ENCODE measurements around the gene UBASH3A.

UBASH3A gene

GRCh38 chr21:42481169-42481568 lies 77.5 kb downstream of the UBASH3A start:
- POLR2A ChIA-PET = no interaction called here
- no peaks in the 10 kb centered on the region for H3K9me3 ChIP-seq (ENCODE audit: control extremely low read depth in 1 of 5, control insufficient read depth in 4 of 5, insufficient read depth in 2 of 5, low read depth in 1 of 5, low read length in 4 of 5)
- 100% methylated on average over 3 of the region's 4 CpGs for WGBS (ENCODE audit: insufficient coverage)
- H3K27me3 ChIP-seq (replicated peaks in 2 of 5; ENCODE audit: control insufficient read depth in 4 of 5, insufficient read depth in 5 of 5, low read length in 4 of 5) = no peaks in the 10 kb centered on the region
- no peaks in the 10 kb centered on the region for H3K36me3 ChIP-seq (ENCODE audit: control insufficient read depth in 4 of 4, insufficient read depth in 4 of 4, low read length in 3 of 4)
- CTCF ChIA-PET = interaction anchor here (1.7 to 2.0 kb wide), 2 partner anchors 13 to 57 kb away, joined by 3 to 9 read pairs; no protein-coding TSS in a partner anchor
- no peak for DNase-seq
- H3K27ac ChIP-seq (ENCODE audit: insufficient read depth in 1 of 2, low read depth in 1 of 2, low read length in 2 of 2, poor library complexity in 1 of 2, severe bottlenecking in 2 of 2) = no peak overlapping the region
- H3K4me1 ChIP-seq (ENCODE audit: control extremely low read depth in 1 of 4, control insufficient read depth in 4 of 4, insufficient read depth in 4 of 4, low read length in 3 of 4) = peaks cover 13 to 28% (median 16%) of the 10 kb centered on the region in 4 experiments
- H3K4me3 ChIP-seq (ENCODE audit: control insufficient read depth in 1 of 7, extremely low read depth in 1 of 7, insufficient read depth in 4 of 7, low read depth in 2 of 7, low read length in 6 of 7) = no peak overlapping the region

GRCh38 chr21:42484966-42485365 lies 81.3 kb downstream of the UBASH3A start:
- H3K27me3 ChIP-seq (replicated peaks in 2 of 5; ENCODE audit: control insufficient read depth in 4 of 5, insufficient read depth in 5 of 5, low read length in 4 of 5) = no peaks in the 10 kb centered on the region
- H3K9me3 ChIP-seq (ENCODE audit: control extremely low read depth in 1 of 5, control insufficient read depth in 4 of 5, insufficient read depth in 2 of 5, low read depth in 1 of 5, low read length in 4 of 5) = no peaks in the 10 kb centered on the region
- no peaks in the 10 kb centered on the region for H3K36me3 ChIP-seq (ENCODE audit: control insufficient read depth in 4 of 4, insufficient read depth in 4 of 4, low read length in 3 of 4)
- CTCF ChIA-PET = interaction anchor here (0.8 to 2.1 kb wide), 9 partner anchors 11 to 148 kb away, joined by 3 to 13 read pairs (median 3); partner anchors contain the start of genes RSPH1 and SLC37A1
- no peak overlapping the region for H3K4me3 ChIP-seq (ENCODE audit: control insufficient read depth in 1 of 7, extremely low read depth in 1 of 7, insufficient read depth in 4 of 7, low read depth in 2 of 7, low read length in 6 of 7)
- WGBS (ENCODE audit: insufficient coverage) = 75% methylated on average over 6 of the region's 7 CpGs
- H3K4me1 ChIP-seq (ENCODE audit: control extremely low read depth in 1 of 4, control insufficient read depth in 4 of 4, insufficient read depth in 4 of 4, low read length in 3 of 4) = peaks cover 14 to 51% (median 26%) of the 10 kb centered on the region in 4 experiments
- POLR2A ChIA-PET = no interaction called here
- no peak for DNase-seq
- H3K27ac ChIP-seq (ENCODE audit: insufficient read depth in 1 of 2, low read depth in 1 of 2, low read length in 2 of 2, poor library complexity in 1 of 2, severe bottlenecking in 2 of 2) = no peak overlapping the region

GRCh38 chr21:42486072-42486471 lies 82.4 kb downstream of the UBASH3A start:
- 82% methylated on average over 1 of the region's 6 CpGs for WGBS (ENCODE audit: insufficient coverage)
- no peaks in the 10 kb centered on the region for H3K36me3 ChIP-seq (ENCODE audit: control insufficient read depth in 4 of 4, insufficient read depth in 4 of 4, low read length in 3 of 4)
- no peaks in the 10 kb centered on the region for H3K27me3 ChIP-seq (replicated peaks in 2 of 5; ENCODE audit: control insufficient read depth in 4 of 5, insufficient read depth in 5 of 5, low read length in 4 of 5)
- H3K27ac ChIP-seq (ENCODE audit: insufficient read depth in 1 of 2, low read depth in 1 of 2, low read length in 2 of 2, poor library complexity in 1 of 2, severe bottlenecking in 2 of 2) = peak overlapping the region; percentile 56 to 64
- no peaks in the 10 kb centered on the region for H3K9me3 ChIP-seq (ENCODE audit: control extremely low read depth in 1 of 5, control insufficient read depth in 4 of 5, insufficient read depth in 2 of 5, low read depth in 1 of 5, low read length in 4 of 5)
- H3K4me1 ChIP-seq (ENCODE audit: control extremely low read depth in 1 of 4, control insufficient read depth in 4 of 4, insufficient read depth in 4 of 4, low read length in 3 of 4) = peaks cover 14 to 62% (median 35%) of the 10 kb centered on the region in 4 experiments
- H3K4me3 ChIP-seq (ENCODE audit: control insufficient read depth in 1 of 7, extremely low read depth in 1 of 7, insufficient read depth in 4 of 7, low read depth in 2 of 7, low read length in 6 of 7) = peak overlapping the region in 2 of 7 experiments; percentile 6 to 24
- POLR2A ChIA-PET = interaction anchor here (0.6 kb wide), 1 partner anchor 590 kb away, joined by 3 read pairs; no protein-coding TSS in a partner anchor
- CTCF ChIA-PET = interaction anchor here (1.0 to 2.1 kb wide), 8 partner anchors 8 to 31 kb away, joined by 3 to 13 read pairs (median 4); partner anchors contain the start of genes RSPH1 and SLC37A1
- peak in 1 of 3 donors; percentile 65 for DNase-seq

- ChIA-PET POLR2A (no interaction called here), CTCF (interaction anchor here (1.0 to 2.5 kb wide), 6 partner anchors 9 to 22 kb away, joined by 3 to 12 read pairs (median 4); partner anchors contain the start of gene RSPH1)
- peaks cover 14 to 67% (median 35%) of the 10 kb centered on the region in 4 experiments for H3K4me1 ChIP-seq (ENCODE audit: control extremely low read depth in 1 of 4, control insufficient read depth in 4 of 4, insufficient read depth in 4 of 4, low read length in 3 of 4)
- peak; percentile 63 to 98 (median 96) for DNase-seq
- 0% methylated on average over 3 of the region's 5 CpGs for WGBS (ENCODE audit: insufficient coverage)
- peak overlapping the region; percentile 1 to 56 for H3K27ac ChIP-seq (ENCODE audit: insufficient read depth in 1 of 2, low read depth in 1 of 2, low read length in 2 of 2, poor library complexity in 1 of 2, severe bottlenecking in 2 of 2)
- H3K9me3 ChIP-seq (ENCODE audit: control extremely low read depth in 1 of 5, control insufficient read depth in 4 of 5, insufficient read depth in 2 of 5, low read depth in 1 of 5, low read length in 4 of 5) = no peaks in the 10 kb centered on the region
- no peaks in the 10 kb centered on the region for H3K36me3 ChIP-seq (ENCODE audit: control insufficient read depth in 4 of 4, insufficient read depth in 4 of 4, low read length in 3 of 4)
- H3K27me3 ChIP-seq (replicated peaks in 2 of 5; ENCODE audit: control insufficient read depth in 4 of 5, insufficient read depth in 5 of 5, low read length in 4 of 5) = no peaks in the 10 kb centered on the region
- no peak overlapping the region for H3K4me3 ChIP-seq (ENCODE audit: control insufficient read depth in 1 of 7, extremely low read depth in 1 of 7, insufficient read depth in 4 of 7, low read depth in 2 of 7, low read length in 6 of 7)
These were observed 82.8 kb downstream of the UBASH3A start for GRCh38 chr21:42486531-42486930.

GRCh38 chr21:42489006-42489563 lies 85.4 kb downstream of the UBASH3A start:
- Histone ChIP-seq H3K9me3 (ENCODE audit: control extremely low read depth in 1 of 5, control insufficient read depth in 4 of 5, insufficient read depth in 2 of 5, low read depth in 1 of 5, low read length in 4 of 5) (no peaks in the 10 kb centered on the region), H3K4me1 (ENCODE audit: control extremely low read depth in 1 of 4, control insufficient read depth in 4 of 4, insufficient read depth in 4 of 4, low read length in 3 of 4) (peaks cover 26 to 80% (median 44%) of the 10 kb centered on the region in 4 experiments), H3K4me3 (ENCODE audit: control insufficient read depth in 1 of 7, extremely low read depth in 1 of 7, insufficient read depth in 4 of 7, low read depth in 2 of 7, low read length in 6 of 7) (no peak overlapping the region), H3K27ac (ENCODE audit: insufficient read depth in 1 of 2, low read depth in 1 of 2, low read length in 2 of 2, poor library complexity in 1 of 2, severe bottlenecking in 2 of 2) (no peak overlapping the region), H3K36me3 (ENCODE audit: control insufficient read depth in 4 of 4, insufficient read depth in 4 of 4, low read length in 3 of 4) (no peaks in the 10 kb centered on the region), H3K27me3 (replicated peaks in 2 of 5; ENCODE audit: control insufficient read depth in 4 of 5, insufficient read depth in 5 of 5, low read length in 4 of 5) (no peaks in the 10 kb centered on the region)
- WGBS (ENCODE audit: insufficient coverage) = no CpG with 5 or more reads among the region's 2 CpGs
- ChIA-PET POLR2A (no interaction called here), CTCF (interaction anchor here (2.4 to 2.5 kb wide), 2 partner anchors 21 to 25 kb away, joined by 12 read pairs; no protein-coding TSS in a partner anchor)
- DNase-seq = no peak

- 100% methylated on average over 2 of the region's 4 CpGs for WGBS (ENCODE audit: insufficient coverage)
- H3K27ac ChIP-seq (ENCODE audit: insufficient read depth in 1 of 2, low read depth in 1 of 2, low read length in 2 of 2, poor library complexity in 1 of 2, severe bottlenecking in 2 of 2) = no peak overlapping the region
- H3K4me1 ChIP-seq (ENCODE audit: control extremely low read depth in 1 of 4, control insufficient read depth in 4 of 4, insufficient read depth in 4 of 4, low read length in 3 of 4) = peaks cover 19 to 71% (median 42%) of the 10 kb centered on the region in 4 experiments
- no peaks in the 10 kb centered on the region for H3K36me3 ChIP-seq (ENCODE audit: control insufficient read depth in 4 of 4, insufficient read depth in 4 of 4, low read length in 3 of 4)
- H3K4me3 ChIP-seq (ENCODE audit: control insufficient read depth in 1 of 7, extremely low read depth in 1 of 7, insufficient read depth in 4 of 7, low read depth in 2 of 7, low read length in 6 of 7) = no peak overlapping the region
- ChIA-PET CTCF (interaction anchor here (1.1 to 2.4 kb wide), 2 partner anchors 22 kb away, joined by 4 to 12 read pairs; no protein-coding TSS in a partner anchor), POLR2A (no interaction called here)
- DNase-seq = no peak
- H3K27me3 ChIP-seq (replicated peaks in 2 of 5; ENCODE audit: control insufficient read depth in 4 of 5, insufficient read depth in 5 of 5, low read length in 4 of 5) = no peaks in the 10 kb centered on the region
- H3K9me3 ChIP-seq (ENCODE audit: control extremely low read depth in 1 of 5, control insufficient read depth in 4 of 5, insufficient read depth in 2 of 5, low read depth in 1 of 5, low read length in 4 of 5) = no peaks in the 10 kb centered on the region
These were observed 86.3 kb downstream of the UBASH3A start for GRCh38 chr21:42489991-42490390.

- H3K27ac ChIP-seq (ENCODE audit: insufficient read depth in 1 of 2, low read depth in 1 of 2, low read length in 2 of 2, poor library complexity in 1 of 2, severe bottlenecking in 2 of 2) = no peak overlapping the region
- DNase-seq = no peak
- H3K27me3 ChIP-seq (replicated peaks in 2 of 5; ENCODE audit: control insufficient read depth in 4 of 5, insufficient read depth in 5 of 5, low read length in 4 of 5) = no peaks in the 10 kb centered on the region
- H3K4me1 ChIP-seq (ENCODE audit: control extremely low read depth in 1 of 4, control insufficient read depth in 4 of 4, insufficient read depth in 4 of 4, low read length in 3 of 4) = peaks cover 21 to 71% (median 41%) of the 10 kb centered on the region in 4 experiments
- no peaks in the 10 kb centered on the region for H3K36me3 ChIP-seq (ENCODE audit: control insufficient read depth in 4 of 4, insufficient read depth in 4 of 4, low read length in 3 of 4)
- POLR2A ChIA-PET = no interaction called here
- CTCF ChIA-PET = interaction anchor here (1.1 to 2.4 kb wide), 2 partner anchors 22 to 23 kb away, joined by 4 to 12 read pairs; no protein-coding TSS in a partner anchor
- H3K9me3 ChIP-seq (ENCODE audit: control extremely low read depth in 1 of 5, control insufficient read depth in 4 of 5, insufficient read depth in 2 of 5, low read depth in 1 of 5, low read length in 4 of 5) = no peaks in the 10 kb centered on the region
- H3K4me3 ChIP-seq (ENCODE audit: control insufficient read depth in 1 of 7, extremely low read depth in 1 of 7, insufficient read depth in 4 of 7, low read depth in 2 of 7, low read length in 6 of 7) = no peak overlapping the region
These were observed 87.0 kb downstream of the UBASH3A start for GRCh38 chr21:42490720-42491119.

All from common myeloid progenitor, CD34-positive (primary cell).